Endothelial cell of umbilical vein (primary cell): ENCODE data around the gene SP3. TPM values are rescaled to one million over a fixed set of nuclear protein-coding genes. Genes with fewer than 3 reads are reported as not detected.

ENCODE experiments used
- BruUV-seq: library from RNA; stranded (reverse); fragments of 400-500 nt; replicated peaks from 2 replicates; lab custom pipeline; 2021; lab: Mats Ljungman, UMichigan
- CTCF ChIA-PET: fragments of 300-600, 350-600 bp; sonication (Branson Sonifier 250); formaldehyde crosslinking; loops from one replicate; lab custom pipeline; 2021; ENCODE audit warnings: antibody characterized with exemption, inconsistent platforms; lab: Charles Lee
- POLR2A ChIA-PET: fragments of 300-600, 350-600 bp; sonication (Branson Sonifier 250); formaldehyde crosslinking; loops from one replicate; lab custom pipeline; 2021; ENCODE audit warnings: antibody characterized with exemption, inconsistent platforms; lab: Charles Lee
- DNase-seq: peaks from one replicate; pipeline ENCODE4 v3.0.0-alpha.2; 2011; ENCODE audit warnings: low read depth, low spot score
- FAIRE-seq: peaks from 2 replicates; lab custom pipeline; 2011; peaks lifted over from hg19 to GRCh38; lab: Jason Lieb, UNC
- H2AFZ ChIP-seq: 2 replicates; pipeline ENCODE4 v1.6.0; 2012; ENCODE audit warnings: low read depth, low read length, control low read depth, inconsistent platforms
- H3K27ac ChIP-seq: 2 replicates; pipeline ENCODE4 v1.5.1; 2011; ENCODE audit warnings: low read depth, mild to moderate bottlenecking, control low read depth, low read length, moderate library complexity; ENCODE audit not compliant: insufficient read depth
- H3K27me3 ChIP-seq, 2 experiments: 2 replicates each; pipeline versions ENCODE4 v1.6.0 to v1.6.1; 2011; ENCODE audit warnings: low read length in 2 of 2, mixed read lengths in 1 of 2; ENCODE audit not compliant: control insufficient read depth in 2 of 2, insufficient read depth in 2 of 2
- H3K36me3 ChIP-seq, 2 experiments: 2 replicates in 1 of 2; 3 replicates in 1 of 2; pipeline ENCODE4 v1.5.1; 2011; ENCODE audit warnings: low read length in 2 of 2, mild to moderate bottlenecking in 1 of 2, moderate library complexity in 1 of 2; ENCODE audit not compliant: control insufficient read depth in 2 of 2, insufficient read depth in 2 of 2; ENCODE audit errors: extremely low read depth in 1 of 2
- H3K4me1 ChIP-seq: 3 replicates; pipeline ENCODE4 v1.5.1; 2011; ENCODE audit warnings: mild to moderate bottlenecking, low read length; ENCODE audit not compliant: control insufficient read depth, insufficient read depth; ENCODE audit errors: extremely low read depth
- H3K4me2 ChIP-seq: 2 replicates; pipeline ENCODE4 v1.6.1; 2011; ENCODE audit warnings: low read length, control low read depth, mixed read lengths; ENCODE audit not compliant: insufficient read depth
- H3K4me3 ChIP-seq, 3 experiments: fragments of 200-600 bp in 1 of 3; sonication (generic), shearing (Covaris generic) in 1 of 3; replicated peaks in 1 of 3; 2 replicates each; pipeline ENCODE4 v1.5.1; 2011 to 2016; ENCODE audit warnings: control low read depth in 3 of 3, low read length in 3 of 3, mild to moderate bottlenecking in 2 of 3, inconsistent platforms in 1 of 3, low read depth in 1 of 3, moderate library complexity in 1 of 3; ENCODE audit not compliant: insufficient read depth in 1 of 3
- H3K79me2 ChIP-seq: 2 replicates; pipeline ENCODE4 v1.6.0; 2012; ENCODE audit warnings: low read length, inconsistent platforms; ENCODE audit not compliant: control insufficient read depth, insufficient read depth
- H3K9ac ChIP-seq: replicated peaks from 2 replicates; pipeline ENCODE3; 2011; ENCODE audit warnings: low read length, control low read depth; ENCODE audit not compliant: insufficient read depth; ENCODE audit errors: extremely low read depth
- H3K9me1 ChIP-seq: replicated peaks from 3 replicates; pipeline ENCODE4 v1.6.0; 2011; ENCODE audit warnings: mild to moderate bottlenecking, low read length; ENCODE audit not compliant: control insufficient read depth, insufficient read depth; ENCODE audit errors: extremely low read depth
- H3K9me3 ChIP-seq: replicated peaks from 2 replicates; pipeline ENCODE4 v1.5.1; 2012; ENCODE audit warnings: low read length, inconsistent platforms; ENCODE audit not compliant: control insufficient read depth, insufficient read depth
- H4K20me1 ChIP-seq: replicated peaks from 2 replicates; pipeline ENCODE3; 2011; ENCODE audit warnings: mild to moderate bottlenecking, low read length; ENCODE audit not compliant: control insufficient read depth, insufficient read depth; ENCODE audit errors: extremely low read depth
- EZH2 ChIP-seq: IDR thresholded peaks from 2 replicates; pipeline ENCODE4 v1.6.1; 2012; ENCODE audit warnings: borderline replicate concordance, low read depth, mild to moderate bottlenecking, moderate library complexity, low read length, inconsistent platforms; ENCODE audit not compliant: severe bottlenecking
- FOS ChIP-seq: IDR thresholded peaks from 2 replicates; pipeline ENCODE4 v1.6.1; 2011; ENCODE audit warnings: mild to moderate bottlenecking, low read length, moderate library complexity, borderline replicate concordance; ENCODE audit not compliant: insufficient read depth
- GATA2 ChIP-seq: IDR thresholded peaks from 2 replicates; pipeline ENCODE4 v1.7.0; 2011; ENCODE audit warnings: low read depth, mild to moderate bottlenecking, moderate library complexity, mixed read lengths, low read length; ENCODE audit not compliant: insufficient read length, insufficient read depth
- JUN ChIP-seq: IDR thresholded peaks from 2 replicates; pipeline ENCODE4 v1.6.1; 2011; ENCODE audit warnings: borderline replicate concordance, low read depth; ENCODE audit not compliant: insufficient read length, insufficient read depth
- MYC ChIP-seq: IDR thresholded peaks from one replicate; pipeline ENCODE4 v1.6.1; 2011; ENCODE audit warnings: mild to moderate bottlenecking, low read depth, low read length
- POLR2A ChIP-seq: IDR thresholded peaks from 2 replicates; pipeline ENCODE4 v1.6.1; 2012; ENCODE audit warnings: low read depth, mild to moderate bottlenecking, control low read depth, low read length
- POLR2AphosphoS5 ChIP-seq: IDR thresholded peaks from 2 replicates; pipeline ENCODE4 v1.6.1; 2012; ENCODE audit warnings: low read depth, mild to moderate bottlenecking, control low read depth, low read length, moderate library complexity; ENCODE audit not compliant: insufficient read depth
- dilution Hi-C: fragments of 300-500 bp; cut with MboI; formaldehyde crosslinking; loops from one replicate; pipeline ENCODE4 v1.15.0; 2019; ENCODE audit warnings: low sequenced_read_pairs; ENCODE audit not compliant: extremely low pct_ligation_motif_present
- intact Hi-C: fragments of 100-400 bp; cut with micrococcal nuclease; formaldehyde crosslinking; loops from one replicate; pipeline ENCODE4 v1.10.0; 2022
- polyA plus RNA-seq, 4 experiments: library from polyadenylated mRNA; depleted of rRNA in 3 of 4; stranded (reverse) in 3 of 4; unstranded in 1 of 4; fragments of >200 nt; gene quantifications; 2 replicates each; pipeline versions ENCODE4 v1.2.1 to v1.2.3, GENCODE V29; 2011 to 2012; ENCODE audit warnings: missing spikeins in 1 of 4
- total RNA-seq: library from RNA; stranded (reverse); gene quantifications from 2 replicates; pipeline ENCODE4 v1.2.3, GENCODE V29; 2021
- TF ChIP-seq, protein P1 (sequence below), 2 donors: IDR thresholded peaks; 1 replicate in 1 of 2; 2 replicates in 1 of 2; pipeline ENCODE4 v1.5.1; 2011; ENCODE audit warnings: low read length in 2 of 2, mild to moderate bottlenecking in 2 of 2, moderate library complexity in 2 of 2, control low read depth in 1 of 2, inconsistent platforms in 1 of 2, low read depth in 1 of 2; ENCODE audit not compliant: insufficient read depth in 1 of 2; ENCODE audit errors: extremely low read depth in 1 of 2
- TF ChIP-seq, protein P2 (sequence below): IDR thresholded peaks from 2 replicates; pipeline ENCODE4 v1.6.1; 2011; ENCODE audit not compliant: insufficient read depth, insufficient read length

Gene SP3
- total and polyA plus RNA-seq, 2 donors (not counting 3 experiments of a cell fraction or from before 2014, with no cell fraction given): 23.9 to 59.0 TPM

GRCh38 chr2:173931751-173932150 is 33.4 kb downstream of the SP3 start:
- no peaks in the 10 kb centered on the region for H3K36me3 ChIP-seq
- intact Hi-C loops: no loop called here
- H2AFZ ChIP-seq: no peak overlapping the region
- ChIA-PET POLR2A (no interaction called here), CTCF (no interaction called here)
- H3K9me3 ChIP-seq: no peaks in the 10 kb centered on the region
- H3K9me1 ChIP-seq: no peaks in the 10 kb centered on the region
- DNase-seq: no peak
- no peak overlapping the region for H3K27ac ChIP-seq
- BruUV-seq: no TSS peak
- dilution Hi-C loops: no loop called here
- no peak overlapping the region for H3K4me3 ChIP-seq
- H3K9ac ChIP-seq: no peak overlapping the region
- peaks cover 95% of the 10 kb centered on the region for H3K79me2 ChIP-seq
- FAIRE-seq: no peak
- no peaks in the 10 kb centered on the region for H3K4me1 ChIP-seq
- no peaks in the 10 kb centered on the region for H3K27me3 ChIP-seq
- TF ChIP-seq POLR2AphosphoS5 (no peak), MYC (no peak), GATA2 (no peak), JUN (no peak), FOS (no peak), POLR2A (no peak), EZH2 (no peak)
- TF ChIP-seq, protein P1, sequence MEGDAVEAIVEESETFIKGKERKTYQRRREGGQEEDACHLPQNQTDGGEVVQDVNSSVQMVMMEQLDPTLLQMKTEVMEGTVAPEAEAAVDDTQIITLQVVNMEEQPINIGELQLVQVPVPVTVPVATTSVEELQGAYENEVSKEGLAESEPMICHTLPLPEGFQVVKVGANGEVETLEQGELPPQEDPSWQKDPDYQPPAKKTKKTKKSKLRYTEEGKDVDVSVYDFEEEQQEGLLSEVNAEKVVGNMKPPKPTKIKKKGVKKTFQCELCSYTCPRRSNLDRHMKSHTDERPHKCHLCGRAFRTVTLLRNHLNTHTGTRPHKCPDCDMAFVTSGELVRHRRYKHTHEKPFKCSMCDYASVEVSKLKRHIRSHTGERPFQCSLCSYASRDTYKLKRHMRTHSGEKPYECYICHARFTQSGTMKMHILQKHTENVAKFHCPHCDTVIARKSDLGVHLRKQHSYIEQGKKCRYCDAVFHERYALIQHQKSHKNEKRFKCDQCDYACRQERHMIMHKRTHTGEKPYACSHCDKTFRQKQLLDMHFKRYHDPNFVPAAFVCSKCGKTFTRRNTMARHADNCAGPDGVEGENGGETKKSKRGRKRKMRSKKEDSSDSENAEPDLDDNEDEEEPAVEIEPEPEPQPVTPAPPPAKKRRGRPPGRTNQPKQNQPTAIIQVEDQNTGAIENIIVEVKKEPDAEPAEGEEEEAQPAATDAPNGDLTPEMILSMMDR (IDR thresholded peaks at IDR 0.05; ENCODE audit: extremely low read depth in 1 of 2, insufficient read depth in 1 of 2, low read depth in 1 of 2, low read length in 2 of 2): no peak
- TF ChIP-seq, protein P2, sequence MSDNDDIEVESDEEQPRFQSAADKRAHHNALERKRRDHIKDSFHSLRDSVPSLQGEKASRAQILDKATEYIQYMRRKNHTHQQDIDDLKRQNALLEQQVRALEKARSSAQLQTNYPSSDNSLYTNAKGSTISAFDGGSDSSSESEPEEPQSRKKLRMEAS: no peak
- no peak overlapping the region for H3K4me2 ChIP-seq
- H4K20me1 ChIP-seq: peaks cover 25% of the 10 kb centered on the region
